GM12874 (cell line): Measurements from ENCODE around the gene PEDS1.

Experiments used
- TF ChIP-seq, protein P1 (sequence below): IDR thresholded peaks from 2 replicates; pipeline ENCODE4 v1.5.1; 2011; ENCODE audit warnings: low read depth, mild to moderate bottlenecking, control low read depth, low read length, moderate library complexity; ENCODE audit not compliant: insufficient read depth

PEDS1 gene

DNA sequence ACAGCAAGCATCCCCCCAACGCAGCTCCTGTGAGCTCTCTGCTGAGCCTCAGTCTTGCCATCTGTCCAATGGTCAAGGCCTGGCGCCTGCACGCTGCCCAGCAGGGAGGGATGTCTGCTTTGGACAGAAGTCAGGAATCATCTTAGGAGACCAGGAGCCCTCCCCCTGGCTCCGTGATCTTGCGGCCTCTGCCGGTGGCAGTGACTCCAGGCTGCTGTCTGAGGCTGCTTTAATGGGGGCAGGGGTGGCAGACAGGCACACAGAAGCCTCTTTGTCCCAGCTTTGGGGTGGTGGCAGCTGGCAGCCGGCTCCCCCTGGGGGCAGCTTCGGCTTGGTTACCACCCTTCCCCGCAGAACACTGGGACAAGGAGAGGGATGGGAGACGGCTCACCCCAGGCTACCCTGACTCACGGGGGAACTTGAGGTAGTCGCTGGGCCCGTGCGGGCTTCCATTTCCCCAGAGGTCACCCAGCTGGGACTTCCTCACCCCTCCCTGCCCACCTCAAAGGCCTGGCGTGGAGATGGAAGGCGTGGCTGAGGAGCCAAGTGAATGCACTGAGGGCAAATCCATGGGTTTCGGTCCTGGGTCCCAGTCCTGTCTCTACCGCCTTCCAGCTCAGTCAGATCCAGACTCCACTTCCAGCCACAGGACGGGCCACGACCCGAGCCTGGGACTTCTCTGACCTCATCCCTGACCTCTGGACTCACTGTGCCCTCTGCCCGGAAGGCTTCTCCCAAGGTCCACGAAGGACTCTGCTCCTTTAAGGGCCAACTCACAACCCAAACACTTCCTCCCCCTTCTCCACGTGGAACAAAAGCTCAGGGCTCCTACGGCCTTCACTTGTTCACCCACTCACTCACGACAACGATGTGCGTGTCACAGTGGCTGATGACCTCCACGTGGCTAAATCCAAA lies 14.8 kb downstream of the PEDS1 start:
- TF ChIP-seq, protein P1, sequence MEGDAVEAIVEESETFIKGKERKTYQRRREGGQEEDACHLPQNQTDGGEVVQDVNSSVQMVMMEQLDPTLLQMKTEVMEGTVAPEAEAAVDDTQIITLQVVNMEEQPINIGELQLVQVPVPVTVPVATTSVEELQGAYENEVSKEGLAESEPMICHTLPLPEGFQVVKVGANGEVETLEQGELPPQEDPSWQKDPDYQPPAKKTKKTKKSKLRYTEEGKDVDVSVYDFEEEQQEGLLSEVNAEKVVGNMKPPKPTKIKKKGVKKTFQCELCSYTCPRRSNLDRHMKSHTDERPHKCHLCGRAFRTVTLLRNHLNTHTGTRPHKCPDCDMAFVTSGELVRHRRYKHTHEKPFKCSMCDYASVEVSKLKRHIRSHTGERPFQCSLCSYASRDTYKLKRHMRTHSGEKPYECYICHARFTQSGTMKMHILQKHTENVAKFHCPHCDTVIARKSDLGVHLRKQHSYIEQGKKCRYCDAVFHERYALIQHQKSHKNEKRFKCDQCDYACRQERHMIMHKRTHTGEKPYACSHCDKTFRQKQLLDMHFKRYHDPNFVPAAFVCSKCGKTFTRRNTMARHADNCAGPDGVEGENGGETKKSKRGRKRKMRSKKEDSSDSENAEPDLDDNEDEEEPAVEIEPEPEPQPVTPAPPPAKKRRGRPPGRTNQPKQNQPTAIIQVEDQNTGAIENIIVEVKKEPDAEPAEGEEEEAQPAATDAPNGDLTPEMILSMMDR, result no peak

DNA sequence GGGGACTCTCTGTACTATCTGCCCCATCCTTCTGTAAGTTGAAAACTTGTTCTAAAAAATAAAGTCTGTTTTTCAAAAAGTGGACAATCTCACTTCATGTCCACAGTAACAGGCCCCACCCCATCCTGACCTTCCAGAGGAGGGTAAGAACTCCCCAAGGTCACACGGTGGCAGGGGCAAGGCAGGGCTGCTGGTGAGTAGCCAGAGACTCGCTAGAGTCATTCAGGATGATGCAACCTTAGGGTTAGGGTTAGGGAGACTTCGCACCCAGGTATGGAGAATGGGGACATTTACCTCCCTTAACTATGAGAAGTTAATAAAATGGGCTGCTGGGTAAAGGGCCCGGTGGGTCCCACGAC lies 15.4 kb downstream of the PEDS1 start:
- TF ChIP-seq, protein P1, result no peak

DNA sequence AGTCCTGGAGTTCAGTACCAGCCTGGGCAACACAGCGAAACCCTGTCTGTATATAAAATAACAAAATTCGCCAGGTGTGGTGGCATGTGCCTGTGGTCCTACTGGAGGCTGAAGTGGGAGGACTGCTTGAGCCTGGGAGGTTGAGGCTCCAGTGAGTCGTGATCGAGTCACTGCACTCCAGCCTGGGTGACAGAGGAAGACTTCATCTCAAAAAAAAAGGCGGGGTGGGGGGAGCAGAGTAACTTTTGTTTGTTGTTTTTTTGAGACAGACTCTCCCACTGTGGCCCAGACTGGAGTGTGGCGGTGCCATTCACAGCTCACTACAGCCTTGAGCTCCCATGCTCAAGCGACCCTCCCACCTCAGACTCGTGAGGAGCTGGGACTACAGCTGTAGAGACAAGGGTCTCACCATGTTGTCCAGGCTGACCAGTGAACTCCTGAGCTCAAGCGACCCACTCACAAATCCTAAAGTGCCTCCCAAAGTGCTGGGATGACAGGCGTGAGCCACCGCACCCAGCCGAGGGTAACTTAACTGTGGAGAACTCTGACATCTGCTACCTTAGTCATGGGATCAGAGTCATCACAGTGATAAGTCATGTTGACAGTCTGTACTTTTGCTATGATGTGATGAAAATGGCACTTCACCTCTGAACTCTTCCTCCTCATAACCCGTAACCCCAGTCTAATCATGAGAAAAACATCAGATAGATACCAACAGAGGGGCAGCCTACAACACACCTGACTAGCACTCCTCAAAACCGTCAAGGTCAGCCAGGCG lies 16.5 kb downstream of the PEDS1 start:
- TF ChIP-seq, protein P1, result no peak

DNA sequence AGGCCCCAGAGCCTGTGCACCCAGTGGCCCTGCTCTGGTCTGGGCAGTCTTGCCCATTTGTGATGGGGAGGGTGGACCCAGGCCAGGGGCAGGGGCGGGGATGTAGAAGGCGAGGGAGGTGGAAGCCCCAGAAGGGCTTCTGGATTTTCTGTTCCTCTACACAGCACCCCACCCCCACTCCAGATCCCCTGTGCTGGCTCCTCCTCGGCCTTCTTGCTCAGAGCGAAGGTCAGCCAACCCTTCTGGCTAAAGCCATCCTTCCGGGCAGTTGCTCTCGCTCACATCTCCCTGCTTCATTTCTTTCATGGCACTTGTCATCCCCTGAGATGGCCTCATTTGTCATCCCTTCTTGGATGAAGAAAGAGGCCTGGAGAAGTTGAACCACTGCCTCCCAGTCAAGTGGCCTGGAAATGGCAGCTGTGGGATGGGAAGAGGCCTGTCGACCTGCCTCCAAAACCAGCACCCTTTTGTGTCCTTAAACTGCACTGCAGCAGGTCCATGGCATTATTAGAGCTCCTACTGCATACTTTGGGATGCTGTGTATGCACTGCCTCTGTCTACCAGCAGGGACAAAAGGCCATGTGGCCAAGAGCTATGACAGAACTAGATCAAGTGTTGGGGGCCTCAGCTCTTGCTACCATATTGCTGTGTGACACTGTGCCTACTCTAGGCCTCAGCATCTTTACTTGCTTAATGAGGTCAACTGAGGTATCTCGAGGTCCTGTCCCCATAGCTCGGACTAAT lies 19.9 kb downstream of the PEDS1 start:
- TF ChIP-seq, protein P1, result peak; percentile 43; the same call in 1 of the 2 replicates

DNA sequence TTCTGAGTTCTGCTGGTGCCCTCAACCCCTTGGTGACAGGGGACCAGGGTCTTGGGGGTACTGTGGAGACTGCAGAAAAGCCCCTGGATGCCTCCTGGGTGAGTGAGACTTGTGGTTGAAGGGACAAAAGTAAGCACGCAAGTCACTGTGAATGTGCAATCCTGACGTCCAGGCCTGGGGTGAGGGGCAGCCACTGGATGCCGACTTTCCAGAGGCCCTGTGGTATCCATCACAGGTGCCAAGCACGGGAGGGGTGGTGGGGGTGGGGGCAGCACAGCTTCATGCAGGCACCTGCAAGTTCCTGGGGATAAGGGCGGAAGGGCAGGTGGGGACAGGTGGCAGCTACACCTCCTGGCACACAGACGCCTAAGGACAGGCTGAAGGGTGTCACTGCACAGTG lies 20.5 kb downstream of the PEDS1 start:
- TF ChIP-seq, protein P1, result no peak

DNA sequence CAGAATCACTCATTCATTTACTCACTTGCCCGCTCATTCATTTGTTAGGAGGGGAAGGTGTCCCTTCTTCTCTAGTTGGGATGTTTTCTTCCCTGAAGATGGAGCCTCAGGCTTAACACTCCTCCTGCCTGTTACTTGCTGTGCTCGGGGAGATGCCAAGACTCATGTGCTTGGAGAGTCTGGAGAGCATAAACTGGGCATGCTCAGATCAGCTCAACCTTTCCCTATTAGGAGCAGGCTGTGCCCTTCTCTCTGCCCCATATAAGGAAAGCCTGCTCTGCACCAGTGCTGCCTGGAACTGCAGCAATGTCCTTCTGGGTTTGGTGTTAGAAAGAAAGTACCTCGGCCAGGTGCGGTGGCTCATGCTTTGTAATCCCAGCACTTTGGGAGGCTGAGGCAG lies 22.5 kb downstream of the PEDS1 start:
- TF ChIP-seq, protein P1, result no peak

DNA sequence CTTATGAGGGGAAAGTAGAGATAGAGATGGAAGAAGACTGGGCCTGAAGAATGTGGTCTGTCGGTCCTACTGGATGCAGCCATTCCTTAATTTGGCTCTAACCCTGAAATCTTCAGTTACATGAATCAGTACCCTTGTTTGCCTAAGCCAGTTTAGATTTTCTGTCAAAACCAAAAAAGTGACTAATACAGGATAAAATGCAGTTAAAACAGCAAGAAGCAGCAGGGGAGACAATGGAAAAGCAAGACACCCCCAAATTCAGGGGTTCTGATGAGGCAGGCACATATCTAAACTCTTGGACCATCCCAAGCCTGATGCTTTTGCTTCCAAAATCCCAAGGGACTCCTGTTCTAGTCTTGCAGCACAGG lies 23.2 kb downstream of the PEDS1 start:
- TF ChIP-seq, protein P1, result no peak
